GM15510 (cell line): ENCODE measurements around the gene SMARCAL1.

Experiments
- POLR2A ChIP-seq: IDR thresholded peaks from 3 replicates; pipeline ENCODE4 v1.6.1; 2011; ENCODE audit warnings: borderline replicate concordance; ENCODE audit not compliant: insufficient read length; ENCODE audit errors: extremely low read depth

Gene SMARCAL1

DNA sequence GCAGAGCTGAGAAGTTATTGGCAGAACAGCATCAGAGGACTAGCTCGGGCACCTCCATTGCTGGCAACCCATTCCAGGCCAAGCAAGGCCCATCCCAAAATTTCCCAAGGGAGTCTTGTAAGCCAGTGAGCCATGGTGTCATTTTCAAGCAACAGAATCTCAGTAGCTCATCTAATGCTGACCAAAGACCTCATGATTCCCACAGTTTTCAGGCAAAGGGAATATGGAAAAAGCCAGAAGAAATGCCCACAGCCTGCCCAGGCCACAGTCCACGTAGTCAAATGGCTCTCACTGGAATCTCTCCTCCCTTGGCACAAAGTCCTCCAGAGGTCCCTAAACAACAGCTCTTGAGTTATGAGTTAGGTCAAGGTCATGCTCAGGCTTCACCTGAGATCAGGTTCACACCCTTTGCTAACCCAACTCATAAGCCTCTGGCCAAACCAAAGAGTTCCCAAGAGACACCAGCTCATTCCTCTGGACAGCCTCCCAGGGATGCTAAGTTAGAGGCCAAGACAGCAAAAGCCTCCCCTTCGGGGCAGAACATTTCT is 2.6 kb downstream of the SMARCAL1 start:
- TF ChIP-seq POLR2A: no peak

DNA sequence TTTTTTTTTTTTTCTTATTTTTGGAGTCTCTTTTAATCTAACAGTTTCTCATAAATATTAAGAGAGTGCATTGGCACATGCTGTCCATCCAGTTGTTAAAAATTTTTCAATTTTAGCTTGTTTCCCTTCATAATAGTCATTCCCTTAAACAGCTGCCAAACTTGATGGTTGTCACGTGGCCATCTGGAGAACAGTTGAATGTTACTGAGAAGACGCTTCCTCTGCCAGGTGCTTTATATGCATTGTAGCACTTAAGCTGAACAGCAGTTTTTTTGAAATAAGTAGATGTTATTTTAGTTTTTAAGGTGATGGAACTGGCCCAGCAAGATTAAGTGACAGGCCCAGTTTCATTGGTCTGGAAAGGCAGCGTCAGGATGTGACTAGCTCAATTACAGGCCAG is 3.3 kb downstream of the SMARCAL1 start:
- no peak for TF ChIP-seq POLR2A

DNA sequence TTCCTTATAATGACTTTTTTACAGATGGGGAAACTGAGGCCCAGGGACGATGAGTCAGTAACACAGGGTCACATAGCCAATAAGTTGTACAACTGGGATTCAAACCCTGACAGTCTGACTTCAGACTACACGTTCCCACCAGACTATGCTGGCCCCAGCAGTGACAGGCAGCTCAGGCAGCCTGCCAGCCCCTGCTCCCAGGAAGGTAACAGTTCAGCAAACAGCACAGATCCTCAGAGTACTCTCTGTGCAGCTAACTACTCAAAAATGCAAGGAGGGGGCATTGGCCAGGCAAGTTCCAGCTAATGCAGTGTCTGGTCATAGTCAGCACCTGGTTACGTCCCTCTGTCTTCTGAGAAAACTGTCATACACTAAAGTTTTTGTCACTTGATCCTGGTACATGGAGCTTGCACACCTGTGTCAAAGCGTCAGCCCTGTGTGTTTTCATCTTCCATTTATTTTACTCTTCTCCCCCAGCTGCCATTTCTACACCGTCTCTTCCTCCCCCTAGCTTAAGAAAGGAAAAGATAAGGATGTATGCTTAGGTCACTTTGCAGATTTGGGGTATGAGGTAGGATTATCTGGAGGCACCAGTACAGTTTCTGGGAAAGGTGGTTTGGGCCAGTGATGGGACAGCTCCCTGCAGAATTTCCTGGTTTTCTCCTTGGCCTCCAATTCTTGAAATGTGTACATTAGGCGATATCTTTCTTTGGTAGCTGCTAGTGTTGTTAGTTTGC is 4.5 kb downstream of the SMARCAL1 start:
- TF ChIP-seq POLR2A: no peak

DNA sequence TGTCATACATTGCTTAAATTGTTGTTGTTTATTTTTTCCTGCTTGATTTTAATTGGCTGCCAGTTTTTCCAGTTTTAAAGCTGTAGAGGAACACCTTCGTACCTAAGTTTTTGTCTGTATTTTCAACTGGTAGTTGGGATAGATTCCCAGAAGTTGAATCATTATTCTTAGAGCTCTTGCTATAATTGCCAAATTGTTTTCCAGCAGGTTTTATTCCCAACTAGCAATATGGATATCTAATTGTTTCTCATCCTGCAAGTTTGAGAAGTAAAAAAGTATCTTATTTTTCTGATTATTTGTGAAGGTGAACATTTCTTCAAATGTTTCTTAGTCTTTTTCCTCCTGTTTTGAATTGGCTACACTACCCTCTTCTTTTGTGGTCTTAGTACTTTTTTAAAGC is 6.7 kb downstream of the SMARCAL1 start:
- TF ChIP-seq POLR2A: no peak

DNA sequence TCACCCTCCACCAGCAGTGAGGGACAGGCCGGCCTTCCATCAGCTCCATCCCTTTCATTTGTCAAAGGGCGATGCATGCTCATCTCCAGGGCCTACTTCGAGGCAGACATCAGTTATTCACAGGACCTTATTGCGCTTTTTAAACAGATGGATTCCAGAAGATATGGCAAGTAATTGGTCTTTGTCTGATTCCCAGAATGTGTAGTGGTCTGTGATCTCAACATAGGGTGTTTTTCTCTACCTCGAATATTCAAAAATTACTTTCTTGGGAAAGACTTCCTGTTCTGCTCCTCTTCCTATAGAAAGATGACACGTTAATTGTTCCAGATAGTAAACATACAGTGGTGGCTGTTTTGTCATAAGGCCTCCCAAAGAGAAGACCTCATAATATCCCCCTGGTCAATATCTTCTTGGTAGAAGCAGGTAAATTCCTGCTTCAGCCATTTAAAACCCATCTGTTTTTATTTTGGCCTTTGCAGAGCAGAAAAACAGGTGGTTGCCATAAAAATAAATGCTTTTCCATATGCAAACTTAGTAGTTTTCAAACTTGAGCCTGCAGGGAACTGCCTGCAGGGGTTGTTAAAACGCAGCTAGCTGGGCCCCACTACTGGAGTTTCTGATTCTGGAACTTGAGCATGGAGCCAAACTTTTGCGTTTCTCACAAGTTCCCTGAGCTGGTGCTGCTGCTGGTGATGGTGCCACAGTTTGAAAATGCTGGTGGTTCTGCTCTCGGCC is 8.2 kb downstream of the SMARCAL1 start:
- TF ChIP-seq POLR2A: no peak

DNA sequence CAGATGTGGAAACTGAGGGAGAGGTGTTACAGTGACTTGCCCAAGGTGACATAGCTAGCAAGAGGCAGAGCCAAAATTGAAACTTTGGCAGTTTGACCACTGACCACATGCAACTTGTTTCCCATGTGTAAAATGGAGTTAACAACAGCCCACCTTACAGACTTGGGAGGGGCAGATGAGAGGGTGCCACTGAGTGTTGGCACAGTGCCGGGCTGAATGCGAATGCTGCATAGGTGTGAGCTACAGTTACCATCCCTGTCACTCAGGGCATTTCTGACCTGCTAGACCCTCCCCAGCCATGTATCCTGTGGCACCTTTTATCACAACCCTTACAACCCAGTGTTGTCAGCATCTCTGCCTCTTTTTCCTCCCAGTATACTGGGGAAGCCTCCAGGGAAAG is 10.8 kb downstream of the SMARCAL1 start:
- no peak for TF ChIP-seq POLR2A

DNA sequence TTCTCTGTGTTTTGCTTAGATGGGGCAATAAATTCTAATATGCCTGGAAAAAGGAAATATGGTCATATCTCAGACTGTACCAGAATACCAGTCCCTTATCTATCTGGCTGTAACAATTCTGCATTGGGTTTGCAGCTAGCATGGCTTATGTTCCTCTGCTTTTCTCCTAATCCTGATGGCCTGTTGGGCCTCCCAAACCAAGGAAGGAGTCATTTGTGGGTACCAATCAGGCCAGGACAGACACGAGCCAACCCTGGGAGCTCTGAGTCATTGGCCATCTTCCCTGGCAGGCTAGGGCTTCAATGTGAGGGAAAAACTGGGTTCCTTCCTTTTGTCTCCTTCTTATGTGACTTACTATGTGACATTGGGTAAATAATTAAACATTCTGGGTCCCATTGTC is 12.0 kb downstream of the SMARCAL1 start:
- no peak for TF ChIP-seq POLR2A

DNA sequence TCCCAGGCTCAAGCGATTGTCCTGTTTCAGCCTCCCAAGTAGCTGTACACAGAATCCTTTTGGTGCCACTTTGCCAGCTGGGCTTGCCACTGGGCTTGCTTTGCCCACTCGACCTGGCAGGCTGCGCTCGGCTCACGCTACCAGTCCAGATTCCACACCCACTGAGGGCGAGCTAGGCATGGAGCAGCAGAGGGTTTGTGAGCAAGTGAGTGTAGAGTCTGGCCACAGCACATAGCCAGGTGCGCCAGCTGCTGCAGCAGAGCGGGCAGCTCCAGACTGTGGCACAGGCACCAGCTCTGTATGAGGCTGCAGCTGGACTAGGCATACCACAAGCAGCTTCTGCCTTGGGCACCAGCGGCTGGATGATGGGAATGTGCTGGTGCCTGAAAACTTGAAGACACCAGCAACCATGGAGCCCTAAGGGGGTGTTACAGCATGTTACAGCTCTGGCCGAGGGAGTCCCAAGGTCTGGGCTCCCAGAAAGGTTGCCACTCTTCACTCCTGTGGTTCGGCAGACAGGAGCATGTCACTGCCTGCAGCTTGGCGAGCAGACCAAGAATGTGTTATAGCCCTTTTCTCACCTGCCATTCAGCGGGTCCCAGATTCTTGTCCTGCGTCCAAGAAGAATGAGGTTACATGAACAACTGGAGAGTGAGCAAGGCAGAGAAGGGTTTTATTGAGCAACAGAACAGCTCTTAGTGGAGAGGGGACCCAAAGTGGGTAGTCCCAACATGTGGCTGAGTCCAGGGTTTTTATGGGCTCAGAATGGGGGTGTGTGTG is 12.9 kb downstream of the SMARCAL1 start:
- no peak for TF ChIP-seq POLR2A

DNA sequence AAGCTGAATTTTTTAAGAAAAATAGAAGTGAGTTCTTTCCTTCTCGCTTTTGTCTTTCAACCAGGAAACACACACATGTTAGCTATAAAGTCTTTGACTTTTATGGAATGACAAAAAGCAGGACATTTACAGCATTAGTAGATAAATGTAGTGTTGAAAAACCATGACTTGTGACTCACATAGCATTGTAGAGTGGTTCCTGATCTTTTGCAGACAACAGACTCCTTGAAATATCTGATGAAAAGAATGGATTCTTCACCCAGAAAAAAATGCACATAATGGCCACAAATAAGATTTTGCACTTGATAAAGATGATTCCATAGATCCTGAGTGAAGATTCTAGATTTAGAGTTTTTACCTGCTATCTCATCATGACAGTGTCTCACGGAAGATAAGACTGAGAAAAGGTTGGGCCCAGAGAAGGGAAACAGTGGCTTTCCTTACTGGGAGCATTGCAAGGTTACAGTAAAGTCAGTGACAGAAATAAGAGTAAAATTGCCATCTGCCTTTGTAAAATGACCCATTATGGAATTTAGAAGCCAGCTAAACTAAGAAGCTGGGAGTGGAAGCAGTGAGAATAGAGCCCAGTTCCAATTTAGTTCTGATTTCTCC is 14.0 kb downstream of the SMARCAL1 start:
- no peak for TF ChIP-seq POLR2A

DNA sequence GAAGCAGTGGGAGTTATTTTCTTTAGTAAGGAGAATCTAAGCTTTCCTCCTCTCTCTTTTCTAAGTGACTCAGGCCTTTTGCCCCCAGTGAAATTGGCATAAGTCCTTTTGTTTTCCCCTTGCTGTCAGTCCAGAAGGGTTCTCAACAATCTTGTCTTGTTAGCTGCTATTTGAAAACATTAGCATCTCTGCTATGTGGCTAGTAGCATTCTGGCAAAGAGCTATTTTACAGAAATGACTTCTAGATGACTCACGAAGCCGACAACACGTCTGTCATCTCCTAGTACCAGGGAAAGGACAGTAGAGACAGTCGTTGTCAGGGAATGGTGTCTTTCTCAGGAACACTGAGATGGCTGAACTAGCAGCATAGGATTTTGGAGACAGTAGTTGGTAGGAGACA is 14.7 kb downstream of the SMARCAL1 start:
- no peak for TF ChIP-seq POLR2A

DNA sequence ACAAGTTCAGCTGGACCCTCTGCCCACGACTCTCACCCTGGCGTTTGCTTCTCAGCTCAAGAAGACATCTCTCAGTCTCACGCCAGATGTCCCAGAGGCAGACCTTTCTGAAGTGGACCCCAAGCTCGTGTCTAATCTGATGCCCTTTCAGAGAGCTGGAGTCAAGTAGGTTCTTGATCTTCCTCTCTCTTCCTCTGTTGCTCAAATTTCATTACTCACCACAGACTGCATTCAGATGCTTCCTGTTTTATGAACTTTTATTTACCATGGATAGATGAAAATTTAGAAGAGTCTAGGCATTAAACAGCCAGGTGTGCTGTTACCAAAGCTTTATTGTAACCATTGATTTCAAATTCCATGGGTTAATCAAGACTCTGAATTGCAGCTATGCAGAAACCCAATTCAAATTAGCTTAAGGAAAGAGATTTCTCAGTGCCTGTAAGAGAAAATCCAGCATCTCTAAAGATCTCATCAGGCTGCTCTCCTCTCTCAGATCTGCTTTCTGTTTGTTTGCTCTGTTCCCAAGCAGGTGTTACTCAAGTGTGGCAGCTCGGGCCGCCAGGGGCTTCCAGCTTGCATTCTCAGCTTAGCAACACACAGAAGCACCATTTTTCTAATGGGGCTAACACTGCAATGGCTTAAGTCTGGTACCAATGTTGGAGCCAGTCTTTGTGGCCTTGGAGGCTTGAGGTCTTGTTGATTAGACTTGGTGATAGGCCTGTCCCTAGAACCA is 16.5 kb downstream of the SMARCAL1 start:
- TF ChIP-seq POLR2A: no peak

DNA sequence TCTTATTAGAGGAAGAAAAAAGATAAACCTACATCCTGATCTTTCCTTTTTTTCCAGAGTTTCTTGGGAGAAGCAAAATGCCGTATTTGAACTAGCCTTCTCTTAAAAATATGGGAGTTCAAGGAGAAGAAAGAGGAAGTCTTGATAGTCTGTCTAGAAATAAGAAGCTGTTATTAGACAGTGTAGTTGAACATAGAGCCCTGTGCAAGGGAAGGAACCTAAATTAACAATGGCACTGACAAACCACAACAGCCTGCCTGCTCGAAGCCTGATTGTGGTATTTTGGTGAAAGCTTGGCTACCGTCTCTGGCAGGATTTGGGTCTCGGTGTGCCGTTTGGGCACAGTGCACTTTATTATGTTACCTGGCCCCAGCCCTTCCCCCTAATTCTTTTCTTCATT is 17.1 kb downstream of the SMARCAL1 start:
- TF ChIP-seq POLR2A: no peak

DNA sequence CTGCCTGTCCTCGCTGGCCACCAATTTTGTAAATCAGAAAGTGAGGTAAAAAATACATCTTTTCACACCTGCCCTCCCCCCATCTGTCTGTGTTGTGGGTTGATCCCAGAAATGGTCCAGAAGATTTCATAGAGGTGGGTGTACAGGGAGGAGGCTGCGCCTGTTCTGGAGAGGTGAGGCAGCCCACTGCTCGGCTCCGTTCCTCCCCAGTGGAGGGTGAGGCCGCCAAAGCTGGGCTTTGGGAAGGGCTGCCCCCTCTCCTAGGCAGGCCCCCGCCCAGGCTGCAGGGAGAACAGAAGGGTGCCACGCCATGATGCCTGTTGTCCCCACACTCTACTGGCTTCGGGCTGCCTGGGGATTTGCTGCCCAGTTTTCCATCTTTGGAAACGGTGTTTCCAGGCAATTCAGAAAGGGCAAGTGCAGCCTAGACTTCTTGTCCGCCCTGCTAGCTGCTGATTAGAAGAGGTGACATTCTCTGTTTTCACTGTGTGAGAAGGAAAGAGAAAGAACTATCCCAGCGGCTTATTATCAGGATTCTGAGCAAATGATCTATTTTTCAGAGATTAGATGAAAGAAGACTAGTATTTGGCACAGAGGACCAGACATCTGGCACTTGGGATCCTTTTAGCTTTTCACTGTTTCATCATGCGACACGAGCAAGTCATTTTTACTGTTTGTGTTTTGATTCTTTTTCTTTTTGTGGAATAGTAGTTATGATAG is 18.7 kb downstream of the SMARCAL1 start:
- TF ChIP-seq POLR2A: no peak

DNA sequence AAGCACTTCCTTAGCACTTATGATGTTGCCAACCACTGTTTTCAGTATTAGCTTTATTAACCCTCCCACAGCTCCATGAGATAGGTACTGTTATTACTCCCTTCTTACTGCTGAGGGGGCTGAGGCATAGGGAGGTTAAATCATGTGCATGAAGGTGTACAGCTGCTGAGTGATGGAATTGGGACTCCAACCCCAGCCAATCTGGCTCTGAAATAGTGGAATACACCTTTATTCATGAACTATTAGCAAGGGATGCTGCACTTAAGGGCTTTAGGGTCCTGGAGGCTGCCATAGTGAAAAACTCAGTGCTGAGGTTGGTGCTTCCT is 19.2 kb downstream of the SMARCAL1 start:
- no peak for TF ChIP-seq POLR2A
